IgD-negative memory B cell (primary cell): ENCODE data around the gene KIAA1586. TPM values are rescaled to one million over a fixed set of nuclear protein-coding genes. Genes with fewer than 3 reads are reported as not detected.
"Not testable (repeated sequence)": the region's sequence is repeated elsewhere in the genome, so short reads cannot be mapped to it uniquely, and the experiment has no call there.

Experiments used
- H3K27ac Mint-ChIP-seq, 3 donors: one replicate each; pipeline ENCODE4 v1.8.0; 2020 to 2022; ENCODE audit warnings: mild to moderate bottlenecking in 3 of 3, mixed read lengths in 3 of 3, moderate library complexity in 1 of 3
- H3K27me3 Mint-ChIP-seq: one replicate; pipeline ENCODE4 v1.8.0; 2021; ENCODE audit warnings: mixed read lengths
- H3K36me3 Mint-ChIP-seq: one replicate; pipeline ENCODE4 v1.8.0; 2020; ENCODE audit warnings: mild to moderate bottlenecking, mixed read lengths
- H3K4me1 Mint-ChIP-seq, 3 donors: one replicate each; pipeline ENCODE4 v1.8.0; 2020 to 2022; ENCODE audit warnings: mixed read lengths in 3 of 3, mild to moderate bottlenecking in 1 of 3
- H3K4me3 Mint-ChIP-seq, 4 donors: one replicate each; pipeline ENCODE4 v1.8.0; 2020 to 2022; ENCODE audit warnings: mild to moderate bottlenecking in 4 of 4, mixed read lengths in 4 of 4, moderate library complexity in 3 of 4
- H3K9me3 Mint-ChIP-seq, 3 donors: one replicate each; pipeline ENCODE4 v1.8.0; 2020 to 2021; ENCODE audit warnings: mixed read lengths in 3 of 3, mild to moderate bottlenecking in 1 of 3
- polyA plus RNA-seq: library from polyadenylated mRNA; unstranded; fragments of 300-500 nt; fragmentation: Illumina TruSeq; gene quantifications from one replicate; pipeline ENCODE4 v1.2.3, GENCODE V29; 2021

Gene KIAA1586
- polyA plus RNA-seq, 1 donor from 2014 or later, result 7.3 TPM

- Mint-ChIP-seq H3K4me3 (no peak overlapping the region), H3K27ac (peak overlapping the region in 2 of 3 donors; percentile 49 to 59), H3K36me3 (peaks cover 9% of the 10 kb centered on the region), H3K9me3 (peaks cover 0 to 2% (median under 1%) of the 10 kb centered on the region in 3 donors), H3K27me3 (no peaks in the 10 kb centered on the region), H3K4me1 (peaks cover under 1 to 2% (median 1%) of the 10 kb centered on the region in 3 donors)
Measured at GRCh38 chr6:57069920-57070331, 23.4 kb downstream of the KIAA1586 start.

- H3K36me3 Mint-ChIP-seq, result peaks cover 10% of the 10 kb centered on the region
- no peaks in the 10 kb centered on the region for H3K27me3 Mint-ChIP-seq
- peaks cover 0 to 3% (median 0%) of the 10 kb centered on the region in 3 donors for H3K4me1 Mint-ChIP-seq
- no peak overlapping the region for H3K27ac Mint-ChIP-seq
- H3K4me3 Mint-ChIP-seq, result no peak overlapping the region
- peaks cover 0 to 6% (median 2%) of the 10 kb centered on the region in 3 donors for H3K9me3 Mint-ChIP-seq
Measured at GRCh38 chr6:57072108-57072507, 25.6 kb downstream of the KIAA1586 start.

GRCh38 chr6:57074383-57074782 lies 27.9 kb downstream of the KIAA1586 start:
- Mint-ChIP-seq H3K4me1 (peaks cover 0 to 3% (median 0%) of the 10 kb centered on the region in 3 donors), H3K27me3 (no peaks in the 10 kb centered on the region), H3K36me3 (peaks cover 10% of the 10 kb centered on the region), H3K9me3 (peaks cover 0 to 6% (median 2%) of the 10 kb centered on the region in 3 donors), H3K27ac (no peak overlapping the region), H3K4me3 (no peak overlapping the region)

GRCh38 chr6:57075092-57075491 lies 28.6 kb downstream of the KIAA1586 start:
- Mint-ChIP-seq H3K4me3 (no peak overlapping the region), H3K36me3 (peaks cover 11% of the 10 kb centered on the region), H3K27me3 (no peaks in the 10 kb centered on the region), H3K4me1 (peaks cover 0 to 3% (median 0%) of the 10 kb centered on the region in 3 donors), H3K27ac (no peak overlapping the region), H3K9me3 (peaks cover 0 to 6% (median 2%) of the 10 kb centered on the region in 3 donors)

- Mint-ChIP-seq H3K9me3 (peaks cover 0 to 6% (median 5%) of the 10 kb centered on the region in 3 donors), H3K4me1 (peaks cover 0 to 3% (median 0%) of the 10 kb centered on the region in 3 donors), H3K27me3 (no peaks in the 10 kb centered on the region)
Measured at GRCh38 chr6:57078531-57079207, 32.2 kb downstream of the KIAA1586 start.

GRCh38 chr6:57085471-57085870 lies 39.0 kb downstream of the KIAA1586 start:
- Mint-ChIP-seq H3K27me3 (no peaks in the 10 kb centered on the region), H3K4me1 (peaks cover 4 to 6% (median 5%) of the 10 kb centered on the region in 3 donors), H3K36me3 (peaks cover 3% of the 10 kb centered on the region), H3K9me3 (peaks cover 0 to 1% (median 0%) of the 10 kb centered on the region in 3 donors), H3K27ac (no peak overlapping the region), H3K4me3 (peak overlapping the region in 1 of 4 donors; percentile 17)

More at GRCh38 chr6:57078531-57079207, 32.2 kb downstream of the KIAA1586 start:
- peaks cover 15% of the 10 kb centered on the region for H3K36me3 Mint-ChIP-seq
- no peak overlapping the region for H3K27ac Mint-ChIP-seq
- no peak overlapping the region for H3K4me3 Mint-ChIP-seq

GRCh38 chr6:57086843-57087242 lies 40.4 kb downstream of the KIAA1586 start:
- peaks cover 2% of the 10 kb centered on the region for H3K36me3 Mint-ChIP-seq
- no peaks in the 10 kb centered on the region for H3K9me3 Mint-ChIP-seq
- H3K4me1 Mint-ChIP-seq, result peaks cover 8 to 13% (median 11%) of the 10 kb centered on the region in 3 donors
- no peak overlapping the region for H3K27ac Mint-ChIP-seq
- no peaks in the 10 kb centered on the region for H3K27me3 Mint-ChIP-seq
- H3K4me3 Mint-ChIP-seq, result peak overlapping the region in 1 of 4 donors; percentile 68

- Mint-ChIP-seq H3K27ac (no peak overlapping the region), H3K27me3 (no peaks in the 10 kb centered on the region), H3K36me3 (peaks cover 4% of the 10 kb centered on the region), H3K9me3 (no peaks in the 10 kb centered on the region), H3K4me3 (no peak overlapping the region), H3K4me1 (peaks cover 14 to 18% (median 18%) of the 10 kb centered on the region in 3 donors)
Measured at GRCh38 chr6:57087916-57088315, 41.4 kb downstream of the KIAA1586 start.

- Mint-ChIP-seq H3K27me3 (no peaks in the 10 kb centered on the region), H3K4me1 (peaks cover 23 to 27% (median 27%) of the 10 kb centered on the region in 3 donors), H3K27ac (peak overlapping the region; percentile 72 to 95 (median 79)), H3K4me3 (peak overlapping the region; percentile 92 to 99 (median 94)), H3K9me3 (no peaks in the 10 kb centered on the region), H3K36me3 (peaks cover 4% of the 10 kb centered on the region)
Measured at GRCh38 chr6:57089265-57089664, 42.8 kb downstream of the KIAA1586 start.

GRCh38 chr6:57089687-57090457 lies 43.4 kb downstream of the KIAA1586 start, which contains the start of gene ZNF451:
Gene ZNF451 (plus strand): TSS chr6:57090188. CDS start chr6:57090254, 66 bp downstream.
- Mint-ChIP-seq H3K27ac (peak within 1 kb of the TSS; percentile 72 to 95 (median 79)), H3K27me3 (no peaks in the 10 kb centered on the region), H3K9me3 (no peaks in the 10 kb centered on the region)

GRCh38 chr6:57090458-57091067 lies 44.1 kb downstream of the KIAA1586 start:
- Mint-ChIP-seq H3K27ac (peak overlapping the region in 2 of 3 donors; percentile 72 to 79), H3K4me3 (peak overlapping the region in 2 of 4 donors; percentile 92 to 96)

More at GRCh38 chr6:57089687-57090457, 43.4 kb downstream of the KIAA1586 start, which contains the start of gene ZNF451:
- Mint-ChIP-seq H3K4me3 (peak within 1 kb of the TSS; percentile 92 to 99 (median 94)), H3K4me1 (peaks cover 24 to 29% (median 27%) of the 10 kb centered on the region in 3 donors), H3K36me3 (peaks cover 4% of the 10 kb centered on the region)

GRCh38 chr6:57091375-57091774 lies 44.9 kb downstream of the KIAA1586 start:
- H3K9me3 Mint-ChIP-seq, H3K36me3 Mint-ChIP-seq, H3K27me3 Mint-ChIP-seq: not testable (repeated sequence)
- peaks cover 26 to 30% (median 27%) of the 10 kb centered on the region in 3 donors for H3K4me1 Mint-ChIP-seq
- peak overlapping the region; percentile 17 to 70 (median 52) for H3K4me3 Mint-ChIP-seq
- H3K27ac Mint-ChIP-seq, result peak overlapping the region in 2 of 3 donors; percentile 22 to 68

More at GRCh38 chr6:57090458-57091067, 44.1 kb downstream of the KIAA1586 start:
- H3K27me3 Mint-ChIP-seq, H3K9me3 Mint-ChIP-seq, H3K36me3 Mint-ChIP-seq: not testable (repeated sequence)
- H3K4me1 Mint-ChIP-seq, result peaks cover 26 to 29% (median 27%) of the 10 kb centered on the region in 3 donors

- peaks cover 4% of the 10 kb centered on the region for H3K36me3 Mint-ChIP-seq
Measured at GRCh38 chr6:57094689-57095088, 48.2 kb downstream of the KIAA1586 start.

GRCh38 chr6:57097596-57097995 lies 51.1 kb downstream of the KIAA1586 start:
- peaks cover 21 to 27% (median 26%) of the 10 kb centered on the region in 3 donors for H3K4me1 Mint-ChIP-seq
- no peaks in the 10 kb centered on the region for H3K27me3 Mint-ChIP-seq
- no peaks in the 10 kb centered on the region for H3K9me3 Mint-ChIP-seq
- no peak overlapping the region for H3K27ac Mint-ChIP-seq
- H3K36me3 Mint-ChIP-seq, result peaks cover 8% of the 10 kb centered on the region
- H3K4me3 Mint-ChIP-seq, result no peak overlapping the region

More at GRCh38 chr6:57094689-57095088, 48.2 kb downstream of the KIAA1586 start:
- H3K9me3 Mint-ChIP-seq, result no peaks in the 10 kb centered on the region
- peaks cover 31 to 40% (median 39%) of the 10 kb centered on the region in 3 donors for H3K4me1 Mint-ChIP-seq
- H3K27me3 Mint-ChIP-seq, result no peaks in the 10 kb centered on the region
- H3K27ac Mint-ChIP-seq, result no peak overlapping the region
- H3K4me3 Mint-ChIP-seq, result no peak overlapping the region
